Muscle layer of duodenum (tissue), 2 donors: ENCODE measurements around the gene EVC.

Experiments
- H3K27ac ChIP-seq: one replicate; pipeline ENCODE4 v1.7.0; 2013; ENCODE audit warnings: mild to moderate bottlenecking, low read length
- H3K27me3 ChIP-seq: one replicate; pipeline ENCODE4 v1.7.0; 2013; ENCODE audit warnings: low read depth, mild to moderate bottlenecking, control low read depth, low read length
- H3K36me3 ChIP-seq, 2 donors: one replicate each; pipeline ENCODE4 v1.7.0; 2013; ENCODE audit warnings: low read length in 2 of 2, control low read depth in 1 of 2, mild to moderate bottlenecking in 1 of 2; ENCODE audit not compliant: insufficient read depth in 2 of 2, control insufficient read depth in 1 of 2
- H3K4me1 ChIP-seq, 2 donors: one replicate each; pipeline ENCODE4 v1.7.0; 2013; ENCODE audit warnings: low read length in 2 of 2, mild to moderate bottlenecking in 2 of 2, control low read depth in 1 of 2, moderate library complexity in 1 of 2; ENCODE audit not compliant: insufficient read depth in 2 of 2, control insufficient read depth in 1 of 2
- H3K4me3 ChIP-seq, 2 donors: one replicate each; pipeline ENCODE4 v1.7.0; 2013; ENCODE audit warnings: low read length in 2 of 2, low read depth in 1 of 2, mild to moderate bottlenecking in 1 of 2
- H3K9me3 ChIP-seq, 2 donors: one replicate each; pipeline ENCODE4 v1.7.0; 2013; ENCODE audit warnings: low read length in 2 of 2, control low read depth in 1 of 2, mild to moderate bottlenecking in 1 of 2; ENCODE audit not compliant: control insufficient read depth in 1 of 2
- donor health status: healthy.

Gene EVC

DNA sequence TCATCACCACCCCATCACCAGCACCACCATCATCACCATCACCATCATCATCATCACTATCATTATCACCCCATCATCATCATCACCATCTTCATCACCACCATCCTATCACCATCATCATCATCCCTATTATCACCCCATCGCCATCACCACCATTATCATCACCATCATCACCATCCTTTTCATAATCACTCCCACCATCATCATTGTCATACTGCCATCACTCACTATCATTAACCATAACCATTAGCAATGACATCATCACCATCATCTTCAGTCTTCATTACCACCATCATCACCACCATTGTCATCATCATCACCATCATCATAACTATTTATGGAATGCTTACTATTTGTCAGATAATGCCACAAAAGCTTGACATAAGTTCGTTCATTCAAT lies 146.2 kb downstream of the EVC start:
- Histone ChIP-seq H3K9me3 (no peaks in the 10 kb centered on the region), H3K4me3 (no peak overlapping the region), H3K27me3 (no peaks in the 10 kb centered on the region), H3K27ac (no peak overlapping the region), H3K36me3 (no peaks in the 10 kb centered on the region), H3K4me1 (no peaks in the 10 kb centered on the region)

DNA sequence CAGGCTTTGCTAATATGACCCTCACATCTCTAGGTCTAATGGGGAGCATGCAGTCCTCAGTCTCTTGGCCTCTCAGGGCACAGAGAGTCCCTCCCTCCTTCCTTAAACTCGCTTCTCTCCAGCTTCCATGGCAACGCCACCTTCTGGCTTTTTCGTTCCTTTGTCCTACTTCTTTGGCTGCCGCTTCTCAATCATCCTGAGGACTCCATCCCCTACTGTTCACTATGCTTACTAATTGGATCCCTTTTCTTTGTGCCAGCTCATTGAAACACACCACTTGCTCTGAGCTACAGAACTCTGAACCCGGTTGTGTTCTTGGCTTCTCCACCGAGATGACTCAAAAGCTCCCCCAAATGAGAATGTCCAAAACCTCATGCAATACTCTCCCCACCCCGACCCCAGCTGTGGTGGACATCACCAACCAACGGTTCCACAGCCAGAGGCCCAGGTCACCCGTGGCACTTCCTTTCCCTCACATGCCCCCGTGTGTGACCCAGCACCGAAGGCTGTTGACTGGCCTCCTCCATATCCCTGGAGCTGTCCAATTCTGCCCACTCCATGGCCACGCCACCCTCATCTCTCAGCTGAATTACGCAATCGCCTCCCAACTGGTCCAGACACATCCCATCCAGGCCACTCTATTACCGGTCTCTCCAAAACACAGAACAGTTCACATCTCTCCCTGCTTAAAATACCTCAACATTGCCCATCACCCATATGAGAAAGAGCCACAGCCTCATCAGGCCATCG lies 147.2 kb downstream of the EVC start:
- no peaks in the 10 kb centered on the region for H3K36me3 ChIP-seq
- no peak overlapping the region for H3K4me3 ChIP-seq
- no peaks in the 10 kb centered on the region for H3K27me3 ChIP-seq
- H3K27ac ChIP-seq = no peak overlapping the region
- H3K9me3 ChIP-seq = no peaks in the 10 kb centered on the region
- no peaks in the 10 kb centered on the region for H3K4me1 ChIP-seq

DNA sequence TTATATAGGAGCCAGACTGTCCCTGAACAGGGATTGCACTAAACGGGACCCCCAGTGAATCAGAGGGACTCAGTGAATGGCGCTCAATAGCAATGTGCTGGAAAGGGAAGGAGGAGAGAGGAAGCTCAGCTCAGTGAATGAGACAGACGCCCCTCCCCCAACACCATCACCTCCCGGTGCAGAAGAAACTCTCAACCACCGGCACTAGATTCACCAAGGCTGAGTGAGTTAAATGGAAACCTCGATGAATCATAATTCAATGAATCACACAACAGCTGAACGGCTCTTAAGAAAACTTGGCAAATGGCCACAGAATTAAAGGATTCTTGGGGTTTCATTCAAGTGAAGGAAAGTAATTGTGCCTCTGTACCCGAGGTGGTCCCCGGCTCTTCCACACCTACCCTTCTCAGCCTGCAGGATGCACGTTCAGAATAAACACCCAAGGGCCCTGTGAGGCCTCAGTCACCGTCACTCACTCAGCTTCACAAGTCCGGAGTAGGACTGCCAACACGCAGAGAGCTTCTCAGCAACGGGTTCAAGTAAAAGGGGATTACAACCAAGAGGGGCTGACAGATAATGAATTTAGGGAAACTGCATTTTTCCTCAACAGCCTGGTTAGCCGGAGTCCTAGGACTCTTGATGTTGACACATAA lies 152.6 kb downstream of the EVC start:
- Histone ChIP-seq H3K27ac (no peak overlapping the region), H3K9me3 (no peaks in the 10 kb centered on the region), H3K27me3 (no peaks in the 10 kb centered on the region), H3K36me3 (no peaks in the 10 kb centered on the region), H3K4me1 (no peaks in the 10 kb centered on the region), H3K4me3 (no peak overlapping the region)
